Osteocyte (in vitro differentiated cells): ENCODE results near the gene DDC. TPM values are rescaled to one million over a fixed set of nuclear protein-coding genes. Genes with fewer than 3 reads are reported as not detected.
A peak's percentile ranks its signal among the peaks of the same experiment; 100 is the strongest.

Experiments
- DNase-seq: peaks from one replicate; pipeline ENCODE4 v3.0.0; 2021; ENCODE audit warnings: mixed read lengths; ENCODE audit not compliant: unreplicated experiment; ENCODE audit errors: extremely low spot score
- H3K27ac Mint-ChIP-seq: one replicate; pipeline ENCODE4 v1.8.0; 2021; ENCODE audit warnings: mild to moderate bottlenecking, mixed read lengths; ENCODE audit not compliant: unreplicated experiment
- H3K27me3 Mint-ChIP-seq: one replicate; pipeline ENCODE4 v1.8.0; 2021; ENCODE audit warnings: mixed read lengths; ENCODE audit not compliant: unreplicated experiment
- H3K36me3 Mint-ChIP-seq: one replicate; pipeline ENCODE4 v1.8.0; 2021; ENCODE audit warnings: mixed read lengths; ENCODE audit not compliant: unreplicated experiment
- H3K4me1 Mint-ChIP-seq: one replicate; pipeline ENCODE4 v1.8.0; 2021; ENCODE audit warnings: mixed read lengths; ENCODE audit not compliant: unreplicated experiment
- H3K4me3 Mint-ChIP-seq: one replicate; pipeline ENCODE4 v1.8.0; 2021; ENCODE audit warnings: mild to moderate bottlenecking, moderate library complexity, mixed read lengths; ENCODE audit not compliant: unreplicated experiment
- H3K9me3 Mint-ChIP-seq: one replicate; pipeline ENCODE4 v1.8.0; 2021; ENCODE audit warnings: mixed read lengths; ENCODE audit not compliant: unreplicated experiment
- total RNA-seq: library from RNA; stranded (reverse); gene quantifications from 2 replicates; pipeline ENCODE4 v1.2.1, GENCODE V29; 2021
- TF ChIP-seq, protein P1 (sequence below): fragments of 200-600 bp; sonication (generic); IDR thresholded peaks from 2 replicates; pipeline ENCODE4 v1.5.0; 2021; ENCODE audit warnings: antibody characterized with exemption, mild to moderate bottlenecking, moderate library complexity

DDC gene
- total RNA-seq, 1 donor from 2014 or later: not detected

DNA sequence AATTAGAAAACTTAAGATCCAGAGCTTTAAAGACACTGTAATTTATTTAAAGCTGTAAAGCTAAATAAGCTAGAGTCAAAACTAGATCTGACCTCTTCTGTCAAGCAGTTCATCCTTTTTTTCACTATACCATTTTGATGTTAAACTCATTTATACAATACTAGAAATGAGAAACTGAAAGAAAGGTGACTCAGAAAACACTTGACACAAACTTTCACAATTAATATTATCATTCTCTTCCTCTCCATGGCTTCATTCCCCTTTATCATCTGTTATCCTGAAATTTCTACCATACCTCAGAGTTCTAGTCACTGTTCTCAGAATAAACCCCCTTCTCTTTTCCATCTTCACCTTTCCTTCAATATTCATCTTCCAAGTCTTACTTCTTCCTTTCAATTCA is 116.4 kb downstream of the DDC start:
- H3K4me3 Mint-ChIP-seq: no peak overlapping the region

DNA sequence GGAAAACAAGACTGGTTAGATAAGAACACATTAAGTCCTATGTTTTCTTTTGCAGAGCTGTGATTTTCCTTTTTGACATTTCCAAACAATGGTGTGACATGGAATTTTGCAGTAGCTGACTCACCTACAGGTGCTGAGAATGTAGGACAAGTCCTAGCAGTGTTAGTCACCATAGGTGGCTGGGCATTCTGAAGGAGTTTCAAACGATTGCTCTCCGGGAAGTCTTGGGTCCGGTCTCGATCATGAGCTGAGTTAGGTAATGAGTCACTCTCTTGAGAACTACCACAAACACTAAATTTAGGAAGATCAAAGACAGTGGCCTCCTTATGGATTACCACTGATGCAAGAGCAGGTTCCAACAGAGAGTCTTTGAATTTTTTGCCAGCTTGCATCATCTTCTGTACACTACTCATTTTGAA is 118.7 kb downstream of the DDC start:
- peaks cover 14% of the 10 kb centered on the region for H3K36me3 Mint-ChIP-seq
- no peak overlapping the region for H3K4me3 Mint-ChIP-seq
- DNase-seq: no peak
- H3K9me3 Mint-ChIP-seq: no peaks in the 10 kb centered on the region
- H3K27ac Mint-ChIP-seq: no peak overlapping the region
- H3K4me1 Mint-ChIP-seq: peaks cover 15% of the 10 kb centered on the region
- TF ChIP-seq, protein P1, sequence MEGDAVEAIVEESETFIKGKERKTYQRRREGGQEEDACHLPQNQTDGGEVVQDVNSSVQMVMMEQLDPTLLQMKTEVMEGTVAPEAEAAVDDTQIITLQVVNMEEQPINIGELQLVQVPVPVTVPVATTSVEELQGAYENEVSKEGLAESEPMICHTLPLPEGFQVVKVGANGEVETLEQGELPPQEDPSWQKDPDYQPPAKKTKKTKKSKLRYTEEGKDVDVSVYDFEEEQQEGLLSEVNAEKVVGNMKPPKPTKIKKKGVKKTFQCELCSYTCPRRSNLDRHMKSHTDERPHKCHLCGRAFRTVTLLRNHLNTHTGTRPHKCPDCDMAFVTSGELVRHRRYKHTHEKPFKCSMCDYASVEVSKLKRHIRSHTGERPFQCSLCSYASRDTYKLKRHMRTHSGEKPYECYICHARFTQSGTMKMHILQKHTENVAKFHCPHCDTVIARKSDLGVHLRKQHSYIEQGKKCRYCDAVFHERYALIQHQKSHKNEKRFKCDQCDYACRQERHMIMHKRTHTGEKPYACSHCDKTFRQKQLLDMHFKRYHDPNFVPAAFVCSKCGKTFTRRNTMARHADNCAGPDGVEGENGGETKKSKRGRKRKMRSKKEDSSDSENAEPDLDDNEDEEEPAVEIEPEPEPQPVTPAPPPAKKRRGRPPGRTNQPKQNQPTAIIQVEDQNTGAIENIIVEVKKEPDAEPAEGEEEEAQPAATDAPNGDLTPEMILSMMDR: no peak
- no peaks in the 10 kb centered on the region for H3K27me3 Mint-ChIP-seq

More for the DNA sequence above, 116.4 kb downstream of the DDC start:
- peaks cover 15% of the 10 kb centered on the region for H3K4me1 Mint-ChIP-seq
- DNase-seq: no peak
- peaks cover 8% of the 10 kb centered on the region for H3K27me3 Mint-ChIP-seq
- TF ChIP-seq, protein P1: no peak
- no peak overlapping the region for H3K27ac Mint-ChIP-seq
- H3K36me3 Mint-ChIP-seq: peaks cover 14% of the 10 kb centered on the region
- H3K9me3 Mint-ChIP-seq: no peaks in the 10 kb centered on the region

DNA sequence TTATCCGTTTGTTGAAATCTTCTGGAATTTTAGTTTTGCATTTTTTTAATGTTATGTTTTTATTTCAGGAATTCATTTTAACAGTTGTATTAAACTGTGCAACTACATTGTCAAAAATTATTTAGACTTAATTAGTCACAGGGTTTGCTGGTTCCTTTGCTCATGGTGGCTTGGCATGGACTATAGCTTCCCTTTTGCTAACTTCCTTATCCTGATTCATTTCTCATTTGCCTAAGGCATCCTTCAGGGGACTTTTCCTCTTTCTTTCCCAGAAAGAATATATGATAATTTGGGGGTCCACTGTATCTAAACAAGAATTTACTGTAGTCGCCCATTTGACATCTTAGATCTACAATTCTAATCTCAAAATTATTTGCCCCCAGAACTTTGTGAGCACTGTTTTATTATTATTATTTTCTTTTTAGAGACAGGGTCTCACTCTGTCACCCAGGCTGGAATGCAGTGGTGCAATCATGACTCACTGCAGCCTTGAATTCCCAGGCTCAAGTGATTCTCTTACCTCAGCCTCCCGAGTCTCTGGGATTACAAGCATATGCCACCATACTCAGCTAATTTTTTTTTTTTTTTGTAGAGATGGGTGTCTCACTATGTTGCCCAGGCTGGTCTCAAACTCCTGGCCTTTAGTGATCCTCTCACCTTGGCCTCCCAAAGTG is 128.9 kb downstream of the DDC start:
- Mint-ChIP-seq H3K4me3 (no peak overlapping the region), H3K27me3 (no peaks in the 10 kb centered on the region), H3K9me3 (peaks cover 4% of the 10 kb centered on the region), H3K36me3 (peaks cover 3% of the 10 kb centered on the region), H3K4me1 (peaks cover 18% of the 10 kb centered on the region), H3K27ac (peak overlapping the region; percentile 65)
- TF ChIP-seq, protein P1: no peak
- no peak for DNase-seq

GRCh38 chr7:50431722-50432305 is 133.4 kb downstream of the DDC start:
- Mint-ChIP-seq H3K36me3 (no peaks in the 10 kb centered on the region), H3K4me1 (peaks cover 15% of the 10 kb centered on the region), H3K27me3 (no peaks in the 10 kb centered on the region), H3K9me3 (no peaks in the 10 kb centered on the region), H3K4me3 (no peak overlapping the region), H3K27ac (no peak overlapping the region)
- TF ChIP-seq, protein P1: no peak
- no peak for DNase-seq

DNA sequence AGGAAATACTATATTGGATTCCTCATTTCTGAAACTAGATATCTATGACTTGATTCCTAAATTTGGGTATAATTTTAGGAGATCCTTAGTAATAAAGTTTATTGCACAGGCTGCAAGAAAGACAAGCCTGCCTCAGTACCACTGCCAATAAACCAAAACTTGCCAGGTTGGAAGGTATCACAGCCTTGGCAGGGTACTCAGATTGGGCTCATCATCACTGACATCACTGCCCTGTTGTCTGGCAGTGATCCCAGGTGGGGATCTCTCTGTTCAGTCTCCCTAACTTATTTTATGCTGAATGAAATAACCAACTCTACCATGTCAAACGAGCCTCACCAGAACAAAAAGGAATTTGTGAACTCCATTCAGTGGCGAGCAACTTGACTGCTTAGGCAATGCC is 133.9 kb downstream of the DDC start:
- Mint-ChIP-seq H3K36me3 (no peaks in the 10 kb centered on the region), H3K9me3 (no peaks in the 10 kb centered on the region), H3K27ac (no peak overlapping the region), H3K4me1 (peaks cover 10% of the 10 kb centered on the region), H3K4me3 (no peak overlapping the region), H3K27me3 (no peaks in the 10 kb centered on the region)
- no peak for DNase-seq
- TF ChIP-seq, protein P1: no peak
